GM21528 (cell line): ENCODE measurements around the gene GNL3L.
"Not testable (repeated sequence)": the region's sequence is repeated elsewhere in the genome, so short reads cannot be mapped to it uniquely, and the experiment has no call there.

Source experiments
- ATAC-seq: cut with Tn5 transposase; IDR thresholded peaks from one replicate; pipeline ENCODE4 v1.9.1; 2021; ENCODE audit warnings: mild to moderate bottlenecking, moderate library complexity; ENCODE audit not compliant: unreplicated experiment, low FRiP score

Gene GNL3L, protein sequence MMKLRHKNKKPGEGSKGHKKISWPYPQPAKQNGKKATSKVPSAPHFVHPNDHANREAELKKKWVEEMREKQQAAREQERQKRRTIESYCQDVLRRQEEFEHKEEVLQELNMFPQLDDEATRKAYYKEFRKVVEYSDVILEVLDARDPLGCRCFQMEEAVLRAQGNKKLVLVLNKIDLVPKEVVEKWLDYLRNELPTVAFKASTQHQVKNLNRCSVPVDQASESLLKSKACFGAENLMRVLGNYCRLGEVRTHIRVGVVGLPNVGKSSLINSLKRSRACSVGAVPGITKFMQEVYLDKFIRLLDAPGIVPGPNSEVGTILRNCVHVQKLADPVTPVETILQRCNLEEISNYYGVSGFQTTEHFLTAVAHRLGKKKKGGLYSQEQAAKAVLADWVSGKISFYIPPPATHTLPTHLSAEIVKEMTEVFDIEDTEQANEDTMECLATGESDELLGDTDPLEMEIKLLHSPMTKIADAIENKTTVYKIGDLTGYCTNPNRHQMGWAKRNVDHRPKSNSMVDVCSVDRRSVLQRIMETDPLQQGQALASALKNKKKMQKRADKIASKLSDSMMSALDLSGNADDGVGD

DNA sequence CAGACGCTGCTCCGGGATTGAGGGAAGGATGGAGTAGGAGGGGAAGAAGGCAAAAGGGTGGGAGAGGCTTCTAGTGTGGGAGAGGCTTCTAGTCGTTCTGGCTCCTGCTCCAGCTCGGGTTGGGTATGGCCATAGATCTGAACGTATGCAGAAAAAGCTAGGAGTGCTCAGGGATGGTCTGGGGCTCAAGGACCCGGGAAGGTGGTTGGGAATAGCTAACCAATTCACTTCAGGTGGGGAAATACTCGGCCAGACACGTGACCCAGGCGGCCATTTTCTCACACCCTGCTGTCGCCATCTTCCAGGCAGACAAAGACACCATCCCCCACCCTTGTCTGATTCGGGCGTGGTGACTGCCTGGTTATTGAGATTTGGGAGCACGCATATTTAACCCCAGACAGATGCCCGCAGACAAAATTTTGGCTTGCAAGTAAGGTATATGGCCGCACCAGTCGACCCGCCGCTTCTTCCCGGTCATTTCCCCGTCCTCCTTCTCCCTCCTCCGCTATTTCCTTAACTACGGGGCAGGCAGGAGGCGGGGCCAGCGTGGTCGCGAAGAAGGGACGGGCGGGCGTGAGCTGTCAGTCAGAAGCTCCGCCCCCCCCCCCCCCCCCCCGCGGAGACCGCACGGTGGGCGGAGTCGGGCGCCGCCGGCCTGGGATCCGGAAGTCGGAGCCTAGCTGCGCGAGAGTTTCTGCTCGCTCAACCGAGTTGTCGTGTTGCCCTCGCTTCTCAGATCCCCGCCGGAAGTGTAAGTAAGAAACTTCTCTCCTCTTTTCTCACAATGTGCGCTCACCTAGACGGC lies at the start of gene GNL3L:
GNL3L (plus strand) TSS at position 668 of the 805 bp plus-strand sequence. CDS start 2,348 bp downstream, outside the sequence.
- peak; percentile 91 for ATAC-seq

DNA sequence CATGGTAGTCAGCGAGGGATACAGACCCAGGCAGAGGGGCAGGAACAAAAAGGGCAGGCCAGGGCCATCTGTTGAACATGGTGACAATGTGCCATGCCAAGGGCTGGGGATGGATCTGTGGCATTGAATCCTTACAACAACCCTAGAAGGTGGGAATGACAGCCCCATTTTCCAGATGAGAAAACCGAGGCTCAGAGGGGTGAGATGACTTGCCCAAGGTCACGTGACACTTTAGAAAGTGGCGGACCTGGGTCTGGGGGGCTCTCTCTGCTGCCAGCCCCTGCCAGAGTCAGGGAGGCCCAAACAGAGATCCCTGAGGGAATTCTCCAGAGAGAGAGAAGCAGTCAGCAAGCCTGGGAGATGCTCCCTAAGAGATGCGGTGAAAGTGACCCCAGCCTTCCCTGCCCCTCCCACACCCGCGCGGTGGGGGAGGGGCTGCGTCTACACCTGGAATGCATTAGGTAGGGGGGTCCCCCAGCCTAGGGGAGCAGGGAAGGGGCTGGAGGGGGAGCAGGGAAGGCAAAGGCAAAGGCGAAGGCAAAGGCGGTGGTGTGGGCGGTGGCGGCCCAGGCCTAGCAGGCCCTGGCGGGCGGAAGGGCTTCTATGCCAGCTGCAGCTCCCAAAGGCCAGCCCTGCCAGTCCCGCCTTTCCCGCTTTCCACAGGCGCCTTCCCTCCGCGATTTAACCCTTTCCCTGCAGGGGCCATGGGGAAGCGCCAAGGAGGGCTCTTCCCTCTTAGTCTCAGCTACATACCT lies 47.0 kb upstream of the GNL3L start:
- no peak for ATAC-seq

DNA sequence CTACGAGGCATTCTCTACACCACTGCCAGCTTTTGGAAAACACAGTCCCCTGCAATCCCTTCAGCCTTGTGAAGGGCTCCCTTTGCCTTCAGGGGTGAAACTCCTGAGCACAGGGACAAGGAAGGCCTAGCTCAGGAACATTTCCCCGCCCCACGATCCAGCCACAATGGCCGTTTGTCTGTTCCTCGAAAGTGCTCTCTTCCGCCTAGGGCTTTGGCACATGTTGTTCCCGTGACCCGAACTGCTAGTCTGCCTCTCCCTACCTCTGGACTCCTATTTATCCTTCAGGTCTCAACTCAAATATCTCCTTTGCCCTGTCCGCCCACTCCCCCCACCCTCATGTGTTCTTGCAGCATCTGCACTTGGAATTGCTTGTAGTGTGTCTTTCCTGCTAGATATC lies 46.1 kb upstream of the GNL3L start:
- ATAC-seq: no peak

DNA sequence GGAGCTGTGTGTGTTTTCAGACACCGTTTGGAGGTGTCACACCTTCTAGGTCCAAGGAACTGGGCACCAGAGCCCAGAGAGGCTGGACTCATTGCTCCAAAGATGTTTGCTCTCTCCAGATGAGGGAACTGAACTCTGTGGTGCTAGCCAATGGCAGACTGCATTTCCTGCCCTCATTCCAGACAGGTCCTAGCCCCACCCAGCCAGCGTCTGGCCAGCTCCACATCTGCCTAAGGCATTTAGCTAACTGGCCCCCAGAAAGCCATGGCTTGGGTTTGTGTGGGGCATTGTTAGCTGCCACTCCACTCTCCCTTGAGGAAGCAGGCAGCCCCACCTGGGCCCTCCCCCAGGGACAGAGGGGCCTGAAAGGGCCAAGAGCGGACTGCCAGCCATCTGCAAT lies 45.4 kb upstream of the GNL3L start:
- ATAC-seq: no peak

DNA sequence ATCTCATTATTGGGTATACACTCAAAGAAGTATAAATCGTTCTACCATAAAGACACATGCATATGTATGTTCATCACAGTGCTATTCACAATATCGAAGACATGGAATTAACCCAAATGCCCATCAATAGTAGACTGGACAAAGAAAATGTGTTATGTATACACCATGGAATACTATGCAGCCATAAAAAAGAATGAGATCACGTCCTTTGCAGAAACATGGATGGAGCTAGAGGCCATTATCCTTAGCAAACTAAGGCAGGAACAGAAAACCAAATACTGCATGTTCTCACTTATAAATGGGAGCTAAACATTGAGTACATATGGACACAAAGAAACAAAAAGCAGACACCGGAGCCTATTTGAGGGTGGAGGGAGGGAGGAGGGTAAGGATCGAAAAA lies 40.2 kb upstream of the GNL3L start:
- ATAC-seq: not testable (repeated sequence)

DNA sequence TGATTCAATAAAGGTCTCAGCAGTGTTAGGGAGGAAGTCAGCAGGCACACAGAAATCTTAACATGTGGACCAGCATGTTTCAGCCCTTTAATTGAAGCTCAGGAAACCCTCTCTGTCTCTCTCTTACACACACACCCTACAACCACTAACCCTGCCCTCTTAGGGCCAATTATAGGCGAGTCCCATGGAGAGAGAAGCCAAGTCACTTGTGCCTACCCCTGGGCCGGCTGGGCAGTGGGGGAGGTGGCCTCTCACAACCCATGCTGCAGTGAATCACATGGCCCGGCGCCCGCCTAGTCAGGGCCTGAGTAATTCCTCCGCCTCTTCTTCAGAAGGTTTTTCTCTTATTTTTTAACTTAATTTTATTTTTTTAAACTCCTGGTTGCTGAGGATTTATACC lies 37.7 kb upstream of the GNL3L start:
- ATAC-seq: no peak

DNA sequence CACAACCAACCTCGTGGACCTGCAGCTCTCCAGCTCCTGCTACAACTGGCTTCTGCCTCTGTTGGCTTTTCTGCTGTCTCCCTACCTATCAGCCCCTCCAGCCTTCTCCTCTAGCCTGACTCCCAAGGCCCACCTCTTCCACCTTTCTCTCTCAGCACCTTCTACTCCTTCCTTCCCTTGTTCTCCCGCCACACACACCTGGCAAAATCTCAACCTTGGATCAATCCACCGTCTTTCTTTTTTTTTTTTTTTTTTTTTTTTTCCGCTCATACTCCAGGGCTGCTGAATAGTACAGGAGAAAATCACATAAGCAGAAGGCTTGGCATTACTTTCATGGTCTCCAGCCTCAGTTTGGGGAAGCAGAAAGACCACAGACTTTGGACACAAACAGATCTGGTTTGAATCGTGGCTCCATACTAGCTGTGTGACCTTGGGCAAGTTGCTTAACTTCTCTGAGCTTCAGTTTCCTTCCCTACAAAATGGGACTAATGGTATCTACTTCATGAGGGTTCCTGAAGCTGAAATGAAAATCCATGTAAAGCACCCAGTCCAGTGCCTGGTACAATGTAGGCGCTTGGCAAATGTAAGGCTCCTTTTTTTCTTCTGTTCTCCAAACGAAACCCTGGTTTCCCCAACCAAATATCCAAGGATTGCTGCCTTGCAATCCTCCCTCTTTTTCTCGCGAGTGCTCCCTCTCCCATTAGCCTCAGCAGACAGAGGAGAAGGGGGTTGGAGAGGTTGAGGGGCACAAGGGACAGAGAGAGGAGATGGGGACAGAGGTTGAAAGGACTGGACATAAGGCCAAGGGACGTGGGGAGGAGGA lies 35.6 kb upstream of the GNL3L start:
- ATAC-seq: no peak

DNA sequence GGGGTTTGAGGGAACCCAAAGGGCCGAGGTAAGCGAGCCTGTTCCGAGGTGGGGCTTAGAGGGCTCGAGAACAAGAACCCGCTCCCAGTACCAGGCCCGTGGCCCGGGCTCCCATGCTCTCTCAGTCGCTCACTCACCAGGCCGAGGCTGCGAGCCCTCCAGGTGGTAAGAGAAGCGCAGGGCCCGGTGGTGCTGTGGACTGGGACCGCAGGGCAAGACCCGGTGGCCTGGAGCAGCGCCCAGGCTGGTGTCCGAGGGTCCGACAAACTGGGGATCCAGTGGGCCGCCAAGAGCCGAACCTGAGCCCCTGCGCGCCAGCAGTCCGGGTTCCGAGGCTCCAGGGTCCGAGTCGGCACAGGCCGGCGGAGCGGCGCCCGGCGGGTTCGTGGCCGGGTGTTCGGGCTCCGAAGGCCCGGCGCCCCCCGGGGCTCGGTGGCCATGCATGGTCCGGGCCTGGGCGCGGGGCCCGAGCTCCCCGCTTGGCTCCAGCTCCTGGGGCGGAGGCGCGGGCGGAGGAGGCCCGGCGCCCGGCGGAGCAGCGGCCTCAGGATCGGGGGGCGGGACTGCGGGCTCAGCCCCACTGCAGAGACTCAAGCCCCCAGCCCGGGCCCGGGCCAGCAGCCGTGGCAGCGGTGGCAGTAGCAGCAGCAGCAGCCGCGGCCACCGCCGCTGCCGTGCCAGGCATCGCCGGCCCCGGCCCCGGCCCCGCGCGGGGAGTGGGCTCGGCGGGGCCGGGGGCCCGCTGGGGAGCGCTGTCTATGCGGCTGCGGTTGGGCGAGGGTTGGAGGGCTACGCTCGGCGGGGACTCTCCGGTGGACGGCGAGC lies 34.8 kb upstream of the GNL3L start:
- no peak for ATAC-seq

DNA sequence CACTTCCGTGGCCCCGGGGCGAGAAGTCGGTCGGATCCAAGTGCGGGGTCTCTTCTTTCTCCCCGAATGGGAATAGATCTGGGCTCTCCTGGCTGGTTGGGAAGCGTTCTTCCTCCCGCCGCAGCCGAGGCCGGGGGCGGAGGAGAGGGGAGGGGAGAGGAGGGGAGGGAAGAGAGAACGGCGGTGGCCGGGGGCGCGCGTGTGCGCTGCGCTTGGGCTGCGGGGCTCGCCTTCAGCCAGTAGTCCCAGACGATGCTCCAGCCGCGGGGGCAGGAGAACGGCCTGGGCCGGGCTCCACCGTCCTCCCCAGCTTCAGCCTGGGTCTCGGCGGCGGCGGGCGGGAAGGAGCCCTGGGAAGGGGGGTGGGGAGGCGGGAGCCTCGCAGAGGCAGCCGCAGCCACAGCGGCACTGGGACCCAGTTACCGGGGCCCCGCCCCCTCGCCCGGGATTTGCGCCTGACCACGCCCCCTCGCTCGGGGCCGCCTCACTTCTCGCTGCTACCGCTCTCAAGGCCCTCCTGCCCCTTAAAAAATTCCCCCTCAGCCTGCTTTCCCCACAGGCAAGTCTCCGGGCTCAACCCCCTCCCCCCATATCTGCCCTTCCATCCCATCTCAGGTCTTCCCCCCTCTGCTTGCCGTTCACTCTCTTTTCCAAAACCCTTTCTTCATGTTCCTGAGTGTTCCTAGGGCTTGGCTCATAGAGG lies 34.1 kb upstream of the GNL3L start, which contains the start of gene FGD1:
FGD1 (minus strand) TSS at position 421 of the 703 bp plus-strand sequence. CDS start 802 bp downstream, outside the sequence.
- ATAC-seq: no peak

DNA sequence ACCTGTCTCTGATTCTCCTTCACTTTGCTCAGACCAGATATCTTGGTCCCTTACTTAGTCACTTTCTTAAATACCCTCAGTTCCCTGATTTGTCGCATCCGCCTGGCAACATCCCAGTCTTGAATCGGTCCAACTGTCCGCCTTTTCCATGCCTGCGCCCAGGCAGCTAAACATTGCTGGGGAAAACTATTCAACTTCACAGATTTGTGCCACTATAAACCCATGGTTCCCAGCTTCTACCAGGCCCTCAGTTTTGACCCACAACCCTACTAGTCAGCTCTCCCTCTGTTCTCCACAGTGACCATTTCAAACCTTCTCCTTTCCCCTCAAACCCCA lies 33.5 kb upstream of the GNL3L start:
- ATAC-seq: no peak

DNA sequence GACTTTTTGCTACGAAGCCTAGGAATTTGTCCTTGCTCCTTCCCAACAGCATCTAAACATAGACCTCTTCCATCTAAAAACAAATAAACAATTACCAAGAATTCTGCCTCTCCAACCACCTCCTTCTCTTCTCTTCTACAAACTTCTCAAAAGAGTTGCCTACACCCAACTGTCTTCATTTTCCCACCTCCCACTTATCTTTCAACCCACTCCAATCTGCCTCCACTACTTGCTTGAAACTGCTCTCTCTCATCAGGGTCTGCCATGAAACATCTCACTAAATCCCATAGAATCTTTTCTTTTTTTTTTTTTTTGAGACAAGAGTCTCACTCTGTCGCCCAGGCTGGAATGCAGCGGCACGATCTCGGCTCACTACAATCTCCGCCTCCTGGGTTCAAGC lies 33.1 kb upstream of the GNL3L start:
- no peak for ATAC-seq

DNA sequence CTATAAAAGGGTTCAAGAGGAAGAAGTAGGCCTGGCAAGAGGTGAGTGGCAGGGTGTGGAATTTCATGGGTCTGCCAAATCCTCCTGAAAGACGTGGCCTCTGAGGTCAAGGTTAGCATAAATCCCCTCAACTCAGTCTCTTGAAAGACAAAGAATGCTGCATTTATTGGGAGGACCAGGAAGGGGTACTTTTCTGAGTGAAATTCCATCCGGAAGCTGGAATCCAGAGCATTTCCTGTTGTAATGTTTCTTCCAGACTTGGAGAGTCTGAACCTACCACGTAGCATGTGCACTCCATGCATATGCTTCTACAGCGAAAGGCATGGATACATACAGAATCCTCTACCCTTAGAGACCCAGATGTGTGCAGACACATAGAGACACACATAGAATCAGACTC lies 20.6 kb upstream of the GNL3L start:
- no peak for ATAC-seq

DNA sequence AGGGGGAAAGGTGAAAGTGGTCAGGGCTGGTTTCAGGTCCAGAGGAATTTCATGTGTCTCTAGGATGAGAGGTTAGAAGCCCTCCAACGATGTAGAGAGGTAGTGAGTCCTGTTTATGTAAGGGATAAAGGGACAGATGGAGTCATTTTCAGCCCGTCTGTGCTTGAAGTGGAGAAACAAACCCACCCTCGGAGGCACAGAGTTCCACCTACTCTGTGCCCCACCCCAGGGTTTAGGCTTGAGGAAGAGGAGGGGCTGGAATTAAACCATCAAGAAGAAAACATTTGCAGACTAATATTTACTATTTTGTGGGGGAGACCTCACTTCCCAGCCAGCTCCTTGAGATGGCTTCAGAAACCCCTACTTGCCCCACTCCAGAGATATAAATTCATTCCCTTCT lies 868 bp upstream of the GNL3L start:
- no peak for ATAC-seq

DNA sequence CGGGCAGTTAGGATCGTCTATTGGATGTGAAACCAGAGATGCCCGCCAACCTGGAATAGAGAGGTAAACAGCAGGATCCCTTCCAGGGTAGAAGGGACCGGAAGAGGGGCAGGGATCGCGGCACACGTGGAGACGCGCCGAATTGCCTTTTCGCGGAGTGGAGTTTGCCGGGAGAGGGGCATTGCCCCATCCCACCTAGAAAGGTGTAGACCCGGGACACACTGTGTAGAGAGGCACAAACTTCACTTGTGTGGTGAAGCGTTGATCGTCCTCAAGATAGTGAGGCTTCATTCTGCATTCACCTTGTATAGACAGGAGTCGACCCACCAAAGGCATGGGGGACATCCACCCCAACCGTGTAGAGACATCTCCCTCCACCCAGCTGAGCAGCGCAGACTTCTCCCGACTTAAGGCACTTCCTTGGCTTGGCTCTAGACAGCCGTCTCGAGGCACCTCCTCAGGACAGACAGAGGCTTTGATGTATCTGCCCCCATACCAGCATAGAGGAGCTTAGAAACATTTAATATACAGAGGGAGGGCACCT lies 410 bp downstream of the GNL3L start:
- no peak for ATAC-seq

DNA sequence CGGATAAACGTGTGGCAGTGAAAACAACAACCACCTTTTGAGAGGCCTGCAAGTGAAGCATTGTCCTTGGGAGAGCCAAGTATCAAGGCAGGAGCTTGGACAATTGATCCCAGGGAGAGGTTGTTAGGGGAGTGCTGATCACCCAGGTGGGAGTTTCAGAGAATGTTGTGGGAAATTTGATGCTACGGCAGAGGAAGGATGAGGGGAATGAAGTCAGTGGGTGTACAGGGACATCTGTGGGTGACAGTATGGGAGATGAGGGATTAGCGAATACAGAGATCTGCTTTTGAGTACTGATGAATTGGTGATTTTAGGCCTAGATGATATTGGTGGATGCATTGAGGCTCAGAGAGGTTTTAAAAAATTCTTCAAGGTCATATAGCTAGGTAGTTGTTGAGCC lies 4.3 kb downstream of the GNL3L start:
- no peak for ATAC-seq

DNA sequence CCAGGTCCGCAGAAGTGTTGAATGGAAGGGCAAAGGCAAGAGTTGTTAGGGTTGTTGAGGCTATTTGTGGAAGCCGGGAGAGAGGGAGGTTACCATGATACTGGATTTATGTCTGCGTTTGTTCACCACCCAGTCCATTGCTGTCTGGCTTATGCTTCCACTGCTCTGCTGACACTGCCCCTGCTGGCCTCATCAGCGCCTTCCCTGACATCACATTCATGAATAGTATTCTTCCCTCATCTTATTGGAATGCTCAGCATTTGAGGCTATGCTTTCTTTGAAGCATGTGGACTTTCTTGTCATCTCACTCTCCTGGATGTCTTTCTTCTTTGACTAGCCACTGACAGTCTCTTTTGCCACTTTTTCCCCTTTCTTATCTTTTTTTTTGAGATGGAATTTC lies 10.3 kb downstream of the GNL3L start:
- no peak for ATAC-seq

DNA sequence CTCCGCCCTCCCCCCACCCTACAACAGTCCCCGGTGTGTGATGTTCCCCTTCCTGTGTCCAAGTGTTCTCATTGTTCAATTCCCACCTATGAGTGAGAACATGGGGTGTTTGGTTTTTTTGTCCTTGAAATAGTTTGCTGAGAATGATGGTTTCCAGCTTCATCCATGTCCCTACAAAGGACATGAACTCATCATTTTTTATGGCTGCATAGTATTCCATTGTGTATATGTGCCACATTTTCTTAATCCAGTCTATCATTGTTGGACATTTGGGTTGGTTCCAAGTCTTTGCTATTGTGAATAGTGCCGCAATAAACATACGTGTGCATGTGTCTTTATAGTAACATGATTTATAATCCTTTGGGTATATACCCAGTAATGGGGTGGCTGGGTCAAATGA lies 12.2 kb downstream of the GNL3L start:
- ATAC-seq: not testable (repeated sequence)

DNA sequence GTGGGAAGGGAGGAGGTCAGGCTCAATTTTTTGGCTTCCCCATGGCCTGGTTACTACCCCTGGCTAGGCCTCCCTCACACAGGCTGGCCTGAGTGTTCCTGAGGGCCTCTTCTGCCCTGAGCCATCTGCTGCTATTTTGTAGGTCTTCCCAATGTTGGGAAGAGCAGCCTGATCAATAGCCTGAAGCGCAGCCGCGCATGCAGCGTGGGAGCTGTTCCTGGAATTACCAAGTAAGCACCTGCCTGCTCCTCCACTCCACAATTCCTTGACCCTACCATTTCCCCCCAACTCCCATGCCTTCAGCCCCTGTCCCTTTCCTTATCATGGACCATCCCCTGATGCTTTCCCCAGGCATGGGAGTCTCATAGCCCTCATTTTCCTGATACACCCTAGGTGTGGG lies 20.8 kb downstream of the GNL3L start:
- no peak for ATAC-seq
